ENCODE data around the gene C4orf54.

The C4orf54 gene

DNA sequence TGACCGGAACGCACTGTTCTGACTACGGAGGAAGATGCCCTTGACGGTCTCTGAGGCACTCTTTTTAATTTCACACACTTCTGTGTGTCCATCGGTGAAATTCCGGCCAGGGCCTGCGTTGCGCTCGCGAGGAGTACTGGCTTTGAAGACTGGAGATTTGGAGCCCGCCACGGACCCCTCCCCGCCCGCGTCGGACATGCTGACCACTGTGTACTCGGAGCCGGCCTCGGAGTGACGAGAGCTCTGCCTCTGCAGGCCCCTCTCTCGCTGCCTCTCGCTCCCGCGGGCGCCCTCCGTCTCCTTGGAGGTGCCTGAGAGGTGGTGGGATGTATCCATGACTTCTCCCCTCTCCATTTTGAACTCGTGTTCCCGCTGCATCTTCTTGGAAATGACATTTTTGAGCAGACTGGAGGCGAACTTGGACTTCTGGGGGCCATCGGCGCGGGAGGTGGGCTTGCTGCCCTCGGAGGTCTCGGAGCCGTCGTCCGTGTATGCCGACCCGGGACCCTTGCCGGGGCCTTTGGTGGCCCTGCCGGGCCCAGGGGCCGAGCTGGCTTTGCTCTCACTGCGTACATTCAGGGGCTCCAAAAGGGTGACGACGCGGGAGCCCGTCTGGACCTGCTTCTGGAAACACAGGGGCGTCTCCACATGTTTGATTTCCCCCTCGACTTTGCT, 5.7 kb downstream of the C4orf54 start:
- no peak for DNase-seq

DNA sequence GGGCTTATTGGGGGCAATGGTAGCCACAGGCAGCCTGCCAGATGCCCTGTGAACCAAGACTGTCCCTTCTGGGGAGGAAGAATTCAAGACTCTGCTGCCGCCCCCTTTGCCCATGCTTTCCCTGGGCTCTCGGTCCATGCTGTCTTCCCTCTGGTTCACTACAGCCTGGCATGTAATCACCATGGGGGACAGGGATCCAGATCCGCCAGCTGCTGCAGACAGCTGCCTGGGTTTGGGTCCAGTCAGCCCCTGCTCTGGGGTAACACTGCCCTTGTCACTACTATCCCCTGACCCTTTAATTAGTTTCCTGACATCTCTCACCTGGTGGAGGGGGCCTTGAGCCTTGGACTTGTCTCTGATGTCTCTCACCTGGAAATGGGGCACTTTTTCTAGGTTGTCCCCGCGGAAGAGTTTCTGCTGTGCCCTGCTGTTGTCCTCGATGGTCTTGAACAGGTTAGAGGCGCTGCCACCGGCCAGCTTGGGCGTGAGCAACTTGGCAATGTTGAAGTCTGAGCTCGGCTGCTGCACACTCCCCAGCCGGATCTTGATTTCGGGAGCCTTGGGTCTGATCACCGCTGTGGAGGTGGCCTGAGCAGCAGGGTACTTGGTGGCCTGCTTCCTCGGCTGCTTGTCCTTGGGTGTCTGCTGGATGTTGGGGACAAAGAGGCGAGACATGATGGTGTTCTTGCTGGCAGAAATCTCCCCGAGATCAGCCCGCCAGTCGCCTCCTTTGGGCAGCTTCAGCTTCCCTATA, 6.4 kb downstream of the C4orf54 start:
- DNase-seq = no peak

DNA sequence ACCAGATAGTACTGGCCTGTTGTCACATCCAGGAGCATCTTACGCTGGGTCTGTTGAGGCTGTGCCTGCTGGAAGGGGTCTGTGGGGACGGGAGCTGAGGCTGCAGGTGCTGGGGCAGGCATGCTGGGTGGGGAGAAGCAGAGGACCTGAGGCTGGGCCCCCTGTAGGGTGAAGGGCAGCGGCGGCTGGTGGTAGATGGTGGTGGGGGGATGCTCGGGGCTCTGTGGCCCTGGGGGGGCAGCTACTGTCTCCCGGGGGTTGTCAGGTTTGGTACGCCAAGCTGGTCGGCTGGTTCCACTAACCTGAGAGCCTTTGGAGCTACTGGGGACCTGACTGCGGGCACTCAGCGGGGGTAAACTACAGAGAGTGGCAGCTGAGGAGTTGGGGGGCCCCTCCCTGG, 7.8 kb downstream of the C4orf54 start:
- DNase-seq = no peak

DNA sequence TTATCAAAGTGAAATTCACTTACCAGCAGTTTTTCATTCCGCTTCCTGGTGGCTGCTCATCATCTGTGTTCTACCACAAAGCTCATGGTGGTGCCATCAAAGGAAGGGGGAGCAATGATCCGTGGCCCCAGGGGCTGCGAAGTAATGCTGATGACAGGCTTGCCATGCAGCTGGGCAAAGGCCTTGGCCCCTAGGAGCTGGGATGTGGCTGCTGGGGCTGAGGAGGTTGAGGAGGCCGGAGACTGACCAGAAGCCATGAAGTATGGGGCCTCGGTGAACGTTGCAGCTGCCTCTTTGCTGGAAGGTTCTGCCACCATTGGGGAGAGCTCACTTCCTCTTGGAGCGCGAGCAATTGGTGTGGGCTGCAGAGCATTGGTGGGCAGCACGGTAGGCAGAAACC, 8.4 kb downstream of the C4orf54 start:
- DNase-seq = no peak

DNA sequence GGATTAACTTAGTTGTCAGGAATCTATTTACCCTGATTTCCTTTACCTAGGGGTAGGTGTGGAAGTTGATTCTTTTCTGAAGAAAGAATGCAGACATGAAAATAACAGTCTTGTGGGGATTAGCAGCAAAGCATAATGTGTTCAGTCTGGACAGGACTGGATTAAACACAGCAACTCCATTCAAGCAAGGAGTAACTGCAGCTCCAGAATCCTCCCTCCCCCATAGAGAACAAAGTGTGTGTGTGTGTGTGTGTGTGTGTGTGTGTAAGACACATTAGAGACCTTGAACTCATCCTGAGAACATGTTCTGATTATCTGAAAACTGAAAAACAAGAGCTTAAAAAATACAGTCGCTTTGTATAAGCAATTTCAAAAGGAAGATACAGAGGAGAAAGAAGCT, 9.3 kb downstream of the C4orf54 start:
- no peak for DNase-seq

DNA sequence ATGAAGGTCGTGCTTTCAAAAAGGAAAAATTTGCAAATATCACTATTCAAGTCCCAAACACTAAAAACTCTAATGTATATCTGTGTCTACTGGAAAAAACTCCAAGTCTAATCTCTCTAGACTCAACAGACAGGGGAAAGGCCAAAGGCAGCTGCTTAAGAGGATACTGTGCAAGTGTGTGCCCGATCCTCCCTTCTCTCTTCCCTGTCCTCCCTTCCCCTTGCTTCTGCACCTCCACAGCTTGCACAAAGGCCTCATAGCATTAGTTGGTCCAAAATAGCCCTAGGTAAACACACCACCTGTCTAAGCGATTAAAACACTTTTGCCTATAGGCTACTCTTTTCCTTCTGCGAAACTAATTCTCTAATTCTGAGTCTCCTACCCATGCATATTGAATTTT, 10.6 kb downstream of the C4orf54 start:
- no peak for DNase-seq

DNA sequence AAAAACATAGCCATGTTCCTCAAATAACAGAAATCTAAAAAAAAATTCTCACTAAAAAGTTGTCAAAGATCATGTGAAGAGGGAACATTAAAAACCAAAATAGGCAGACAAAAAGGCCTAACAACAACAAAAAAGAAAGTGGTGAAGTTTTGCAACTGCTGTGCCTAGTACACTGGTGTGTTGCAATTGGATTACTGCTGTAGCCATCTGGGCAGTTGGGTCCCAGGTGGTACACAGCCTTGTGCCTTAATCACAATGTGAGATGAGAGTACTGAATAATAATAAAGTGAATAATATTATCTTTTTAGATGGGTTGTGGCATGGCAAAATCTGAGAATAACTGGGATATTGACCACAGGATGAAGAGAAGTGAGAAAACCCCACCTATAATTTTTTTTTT, 12.0 kb downstream of the C4orf54 start:
- no peak for DNase-seq

DNA sequence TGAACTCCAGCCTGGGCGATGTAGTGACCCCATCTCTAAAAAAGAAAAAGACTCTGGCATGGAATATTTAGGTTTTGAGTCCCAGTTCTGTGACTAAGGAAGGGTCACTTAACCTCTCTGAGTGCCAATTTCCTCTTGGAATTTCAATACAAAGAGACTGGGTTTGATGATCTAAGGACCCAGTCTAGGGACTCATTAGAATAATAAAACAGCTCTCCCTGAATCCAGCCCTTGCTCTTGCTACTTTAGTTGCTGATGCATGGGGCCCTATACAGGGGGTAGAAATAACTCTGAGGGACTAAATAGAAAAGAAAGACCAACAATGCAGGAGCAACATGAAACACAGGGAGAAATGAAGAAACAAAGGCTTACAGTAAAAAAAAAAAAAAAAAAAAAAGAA, 12.6 kb downstream of the C4orf54 start:
- no peak for DNase-seq

DNA sequence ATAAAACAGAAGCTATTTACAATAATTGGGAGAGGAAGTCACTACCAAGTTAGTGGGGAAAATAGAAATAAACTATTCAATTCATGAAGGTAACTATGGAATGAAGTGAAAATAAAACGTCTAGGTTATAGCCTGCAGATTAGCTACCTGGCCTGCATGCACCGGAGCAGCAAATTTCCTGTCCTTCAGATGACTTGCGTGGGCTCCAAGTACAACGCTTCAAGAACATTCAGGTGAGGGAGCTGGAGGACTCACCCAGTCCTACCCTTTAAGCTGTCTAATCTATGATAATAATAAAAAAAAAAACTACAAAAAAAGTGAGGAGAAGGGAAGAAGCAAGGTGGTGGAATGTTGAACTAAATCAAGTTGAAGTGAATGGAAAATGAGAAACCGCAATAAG, 13.2 kb downstream of the C4orf54 start:
- DNase-seq = no peak

DNA sequence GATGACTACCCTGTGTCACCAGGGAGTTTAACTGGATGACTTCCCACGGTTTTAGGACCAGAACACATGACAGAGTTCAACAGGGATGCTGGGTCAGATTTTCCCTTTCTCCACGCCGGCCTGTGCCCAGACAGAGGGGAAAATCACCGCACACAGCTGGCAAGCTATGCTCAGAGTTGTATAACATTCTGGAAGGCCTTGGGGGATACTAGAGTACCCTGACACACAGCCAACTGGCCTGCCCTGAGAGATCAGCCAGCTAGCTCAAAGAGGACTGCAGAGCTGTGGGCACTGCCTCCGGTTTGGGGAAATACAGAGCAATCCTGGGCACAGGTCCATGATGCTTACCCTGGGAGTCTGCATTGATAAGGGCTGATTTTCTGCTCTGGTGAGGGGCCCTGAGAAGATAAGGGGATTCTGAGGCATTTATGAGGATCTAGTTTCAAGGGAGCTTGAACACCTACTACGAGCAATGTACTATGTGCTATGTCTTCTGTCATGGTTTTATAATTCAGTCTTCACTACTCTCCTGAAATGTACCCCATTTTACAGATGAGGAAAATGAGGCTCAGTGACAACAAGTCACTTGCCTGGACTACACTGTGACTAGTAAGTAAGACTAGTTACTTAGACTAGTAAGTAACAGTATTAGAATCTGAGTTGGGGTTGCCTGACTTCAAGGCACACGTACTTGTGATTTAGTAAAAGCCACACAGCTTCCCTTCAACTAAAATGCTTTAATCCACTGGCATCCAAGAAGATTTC, 14.7 kb downstream of the C4orf54 start:
- DNase-seq = no peak

DNA sequence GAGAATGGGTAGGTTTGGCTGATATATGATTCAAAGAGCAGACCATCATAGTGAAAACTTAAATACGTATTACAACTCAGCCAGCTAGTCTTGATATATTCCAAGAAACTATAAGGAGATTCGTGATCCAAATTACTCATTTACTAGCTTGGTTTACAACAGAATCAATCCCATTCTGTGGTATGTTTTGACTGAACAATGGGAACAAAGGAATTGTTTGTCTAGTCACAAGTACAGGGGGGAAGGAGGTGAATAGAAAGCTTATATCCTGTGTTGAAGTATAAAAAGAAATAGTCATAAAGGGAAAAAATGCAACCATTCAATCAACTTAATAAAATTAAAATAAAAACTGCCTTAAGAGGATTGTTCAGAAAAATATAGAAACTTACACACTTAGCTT, 17.0 kb downstream of the C4orf54 start:
- no peak for DNase-seq

DNA sequence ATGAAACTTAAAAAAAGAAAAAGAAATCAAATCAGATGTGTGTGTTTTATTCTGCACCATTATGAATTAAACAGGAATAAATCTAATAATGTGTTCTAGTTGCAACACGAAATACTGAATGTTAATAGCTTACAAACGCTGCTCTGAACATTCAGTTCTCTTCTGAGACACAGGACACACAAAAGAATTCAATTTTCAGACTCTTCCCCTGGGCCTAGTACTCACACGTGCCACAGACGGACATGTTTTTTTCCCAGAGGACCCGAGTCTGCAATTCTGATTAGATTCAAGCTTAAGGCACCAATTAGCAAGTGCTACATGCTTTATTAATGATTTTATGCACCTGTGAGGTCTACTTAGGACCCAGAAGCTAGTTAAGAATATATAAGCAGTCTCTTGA, 20.5 kb downstream of the C4orf54 start:
- no peak for DNase-seq

DNA sequence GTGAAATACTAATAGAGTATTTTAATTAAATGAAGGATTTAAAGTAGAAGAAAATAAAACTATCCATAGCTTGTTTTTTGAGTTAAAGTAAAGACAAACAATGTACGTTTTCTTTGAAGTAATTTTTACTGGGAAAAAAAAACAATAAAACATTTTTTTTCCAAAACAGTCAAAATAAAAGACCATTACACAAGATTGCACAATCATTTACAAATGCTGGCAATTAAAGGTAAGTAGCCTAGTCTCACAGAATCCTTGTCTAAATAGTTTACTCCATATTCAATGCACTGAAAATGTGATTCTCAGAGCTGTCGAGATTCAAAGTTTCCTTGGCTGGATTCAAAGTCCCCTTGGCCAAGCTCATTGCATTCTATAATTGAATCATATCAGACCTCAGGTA, 21.2 kb downstream of the C4orf54 start:
- DNase-seq = no peak

DNA sequence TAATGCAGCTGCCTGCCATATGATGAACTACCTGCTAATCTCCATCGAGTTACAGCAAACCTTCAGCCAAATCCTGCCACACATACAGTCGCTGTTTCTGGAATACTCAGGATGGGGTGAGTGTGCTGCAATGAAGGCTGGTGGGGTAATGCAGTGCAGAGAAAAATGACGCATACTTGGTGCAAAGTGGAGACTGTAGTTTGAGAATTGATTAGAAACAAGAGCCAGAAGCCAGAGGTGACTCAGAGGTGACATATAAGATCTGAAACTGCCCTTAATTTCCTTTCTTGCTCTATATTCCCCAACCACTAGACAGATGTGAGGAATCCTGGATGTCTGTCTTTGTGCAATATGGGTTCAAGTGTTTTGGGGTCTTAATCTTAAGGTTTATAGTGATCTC, 22.0 kb downstream of the C4orf54 start:
- DNase-seq = no peak

DNA sequence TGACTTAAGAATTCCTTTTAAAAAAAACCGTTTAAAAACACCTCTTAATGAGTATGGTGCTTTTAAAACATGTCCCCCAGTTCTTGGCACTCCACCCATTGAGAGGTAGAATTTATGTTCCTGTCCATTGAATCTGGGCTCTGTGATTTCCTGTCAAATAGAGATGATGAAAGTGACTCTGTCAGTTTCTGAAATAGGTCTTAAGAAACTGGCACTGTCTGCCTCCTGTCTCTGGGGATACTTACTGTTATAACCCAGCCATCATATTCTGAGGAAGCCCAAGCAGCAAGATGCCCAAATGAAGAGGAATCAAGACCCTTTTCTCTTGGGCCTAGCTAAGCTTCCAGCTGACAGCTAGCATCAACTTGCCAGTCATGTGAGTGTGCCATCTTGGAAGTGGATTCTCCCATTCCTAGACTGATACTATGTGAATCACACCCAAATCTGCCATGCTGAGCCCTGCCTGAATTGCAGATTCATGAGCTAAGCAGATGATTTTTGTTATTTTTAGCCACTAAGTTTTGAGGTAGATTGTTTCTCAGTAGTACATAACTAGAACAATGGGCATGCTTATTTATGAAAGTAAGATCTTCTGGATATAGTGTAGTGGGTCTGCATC, 22.8 kb downstream of the C4orf54 start:
- no peak for DNase-seq

DNA sequence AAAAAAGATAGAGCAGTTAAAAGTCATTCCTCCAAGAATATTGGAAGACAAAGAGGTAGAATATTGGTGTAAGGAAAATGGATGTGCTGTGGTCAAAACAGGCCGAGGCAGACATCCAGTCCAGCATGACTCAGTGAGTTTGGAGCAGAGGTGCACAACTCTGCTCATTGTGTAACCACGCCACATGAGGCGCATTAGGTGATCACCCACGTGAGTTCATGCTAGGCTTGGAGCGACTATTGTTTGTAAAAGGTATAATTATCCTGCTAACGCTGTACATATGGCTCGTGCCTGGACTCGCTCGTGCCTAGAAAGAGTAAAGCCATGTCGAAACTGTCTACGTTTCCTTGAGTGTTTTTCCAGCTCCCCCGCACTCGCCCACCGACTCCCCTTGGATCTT, 23.9 kb downstream of the C4orf54 start:
- no peak for DNase-seq

DNA sequence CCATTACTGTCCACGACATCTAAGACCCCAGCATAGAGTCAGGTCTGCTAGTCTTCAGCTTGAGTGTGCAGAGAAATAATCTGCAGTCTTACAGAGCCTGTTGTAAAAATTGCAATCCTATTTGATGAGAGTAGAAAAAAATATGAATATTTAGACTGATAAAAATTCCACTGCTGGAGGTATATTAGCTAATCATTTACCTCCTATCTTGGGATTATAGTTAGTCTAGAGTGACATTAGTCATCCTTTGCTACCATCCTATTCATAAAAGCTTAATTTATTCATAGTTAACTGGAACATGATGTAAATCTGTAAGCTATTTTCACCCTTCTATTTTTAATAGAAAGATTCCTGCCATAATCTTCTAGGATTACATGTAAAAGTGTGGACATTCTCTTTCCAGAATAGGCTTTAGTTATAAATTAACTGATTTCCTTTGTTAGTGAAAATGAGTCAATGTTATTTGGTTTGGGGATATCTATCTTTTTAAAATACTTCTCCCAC, 26.7 kb downstream of the C4orf54 start:
- no peak for DNase-seq

DNA sequence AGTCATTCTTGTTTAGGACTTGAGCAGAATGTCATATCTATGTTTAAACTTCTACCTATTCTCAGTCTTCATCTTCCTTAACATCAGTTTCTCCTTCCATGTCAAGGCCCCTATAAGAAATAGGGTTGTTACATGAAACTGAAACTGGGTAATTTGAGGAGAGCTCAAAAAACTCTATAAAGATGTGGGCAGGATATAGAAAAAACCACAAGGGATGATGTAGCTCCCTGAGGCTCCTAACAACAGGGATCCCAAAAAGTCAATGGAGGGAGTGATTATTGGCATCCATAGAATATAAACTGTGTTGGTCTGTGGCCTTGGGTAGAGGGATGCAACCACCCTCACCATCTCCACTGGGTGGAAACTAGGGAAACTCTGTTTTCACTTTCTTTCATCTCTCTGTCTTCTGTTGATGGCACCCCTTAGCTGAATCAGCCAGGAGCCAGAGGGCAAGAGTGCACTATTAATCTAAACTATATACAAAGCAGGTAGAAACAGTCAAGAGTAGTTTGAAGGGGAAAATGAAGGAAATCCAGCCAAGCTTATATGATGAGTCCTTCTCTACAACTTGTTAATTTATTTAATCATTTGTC, 27.6 kb downstream of the C4orf54 start:
- no peak for DNase-seq

DNA sequence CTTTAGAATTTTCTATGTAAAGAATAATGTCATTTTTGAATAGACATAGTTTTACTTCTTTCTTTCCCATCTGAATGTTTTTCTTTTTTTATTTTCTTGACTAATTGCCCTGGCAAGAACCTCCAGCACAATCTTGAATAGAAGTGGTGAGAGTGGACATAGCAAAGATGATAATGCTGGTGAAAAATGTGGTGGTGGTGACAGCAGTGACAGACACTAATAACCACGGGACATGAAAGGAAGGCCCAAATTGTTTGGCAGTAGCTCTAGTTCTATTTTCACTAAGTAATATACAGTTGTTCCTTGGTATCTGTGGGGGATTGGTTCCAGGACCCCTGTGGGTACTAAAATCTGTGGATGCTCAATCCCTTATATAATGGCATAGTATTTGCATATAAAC, 29.6 kb downstream of the C4orf54 start:
- no peak for DNase-seq

DNA sequence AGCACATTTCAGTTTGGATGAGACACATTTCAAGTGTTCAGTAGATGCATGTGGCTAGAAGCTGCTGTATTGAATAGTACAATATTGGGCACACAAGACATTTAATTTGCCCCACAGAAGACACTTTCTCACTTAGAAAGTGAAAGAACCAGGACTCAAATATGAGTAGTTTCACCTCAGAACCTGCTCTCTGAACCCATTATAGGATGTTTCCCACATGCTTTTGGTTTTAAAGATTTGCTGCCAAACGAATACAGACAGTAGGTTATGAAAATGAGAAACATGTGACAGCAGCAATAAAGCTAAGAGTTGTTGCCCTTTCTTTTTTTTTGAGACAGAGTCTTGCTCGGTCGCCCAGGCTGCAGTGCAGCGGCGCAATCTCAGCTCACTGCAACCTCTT, 32.3 kb downstream of the C4orf54 start:
- DNase-seq = no peak

DNA sequence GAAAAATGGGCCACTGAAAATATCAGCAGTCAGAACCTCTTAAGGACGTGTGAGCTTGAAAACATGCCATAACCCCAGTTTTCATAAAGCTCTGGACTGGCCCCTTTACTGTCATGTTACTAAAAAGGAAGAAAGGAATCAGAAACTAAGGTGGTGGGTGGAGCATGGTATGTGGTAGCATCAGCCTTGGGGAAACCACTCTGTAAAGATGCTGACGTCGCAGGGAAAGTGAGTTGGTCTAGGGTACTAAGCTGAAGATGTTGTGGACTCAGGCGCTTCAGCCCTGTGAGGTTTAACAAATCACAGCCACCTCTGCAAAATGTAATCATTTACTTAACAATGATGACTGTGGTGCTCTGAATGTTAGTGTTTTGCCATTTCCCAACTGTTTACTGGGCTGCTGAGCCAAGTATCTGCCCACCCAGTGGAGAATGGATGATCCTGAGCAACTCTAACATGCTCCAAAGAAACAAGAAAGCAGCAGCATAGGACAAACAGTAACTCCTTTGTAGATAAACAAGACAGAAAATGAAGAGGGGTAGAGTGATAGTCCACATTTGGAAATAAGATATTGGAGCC, 33.4 kb downstream of the C4orf54 start:
- DNase-seq = no peak

DNA sequence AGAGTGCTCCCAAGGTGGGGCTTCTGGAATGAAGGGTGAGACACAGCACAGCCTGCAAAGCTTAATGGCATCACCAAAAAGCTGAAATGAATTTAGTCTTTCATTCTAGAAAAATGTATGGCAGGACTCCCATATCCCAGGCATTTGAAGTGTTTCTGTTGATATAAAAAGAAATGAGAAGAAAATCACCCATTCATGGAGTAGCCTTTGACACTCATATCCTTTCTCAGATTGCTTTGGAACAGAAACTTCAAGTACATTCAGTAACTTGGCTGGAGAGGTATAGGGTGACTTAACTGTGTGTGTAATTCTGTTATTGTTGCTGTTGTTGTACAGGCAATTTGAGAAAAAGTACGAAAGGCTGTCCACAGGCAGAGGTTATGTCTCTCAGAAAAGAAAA, 35.3 kb downstream of the C4orf54 start:
- DNase-seq = no peak

DNA sequence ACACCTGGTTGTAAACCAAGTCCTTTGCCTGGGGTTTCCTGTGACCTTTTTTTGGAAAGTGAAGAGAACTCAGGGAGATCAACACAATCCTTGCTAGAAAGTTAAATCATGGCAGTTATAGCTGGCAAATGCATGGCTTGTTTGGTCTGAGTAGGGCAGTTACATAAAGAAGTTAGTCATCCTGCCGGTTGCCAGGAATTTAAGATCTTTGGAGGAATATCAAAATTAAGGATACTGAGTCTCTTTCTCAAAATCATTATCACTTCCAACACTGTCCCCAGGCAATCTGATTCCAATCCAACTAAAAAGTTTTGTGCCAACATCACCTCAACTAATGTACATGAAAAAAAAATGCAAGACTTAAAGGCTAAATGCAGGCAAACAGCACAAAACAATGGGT, 40.3 kb downstream of the C4orf54 start:
- no peak for DNase-seq
